T-helper 1 cell treated with Interleukin-12 subunit alpha and Interleukin-12 subunit beta and Interleukin-4 antibody, amounts not matched to agents 30 ng/mL and 1 ng/mL, for 36 hours (primary cell): Measurements from ENCODE around the gene NLGN1. TPM values are rescaled to one million over a fixed set of nuclear protein-coding genes. Genes with fewer than 3 reads are reported as not detected.

Experiments used
- intact Hi-C: fragments of 100-400 bp; cut with micrococcal nuclease; formaldehyde crosslinking; loops from one replicate; pipeline ENCODE4 v1.15.1; 2024
- total RNA-seq: library from RNA; stranded (reverse); gene quantifications from 2 replicates; pipeline ENCODE4 v1.2.3, GENCODE V29; 2022

Gene NLGN1
- total RNA-seq, 1 donor from 2014 or later: not detected

- intact Hi-C loops: no loop called here
These were observed 675.1 kb downstream of the NLGN1 start for GRCh38 chr3:174072675-174073074.

- intact Hi-C loops: no loop called here
These were observed 686.2 kb downstream of the NLGN1 start for GRCh38 chr3:174083706-174084105.

- intact Hi-C loops: no loop called here
These were observed 692.0 kb downstream of the NLGN1 start for GRCh38 chr3:174089592-174089991.

- intact Hi-C loops: no loop called here
These were observed 697.1 kb downstream of the NLGN1 start for GRCh38 chr3:174094669-174095068.

GRCh38 chr3:174097686-174098085 lies 700.1 kb downstream of the NLGN1 start:
- intact Hi-C loops: no loop called here

GRCh38 chr3:174098746-174099145 lies 701.2 kb downstream of the NLGN1 start:
- intact Hi-C loops: no loop called here

- intact Hi-C loops: no loop called here
These were observed 702.2 kb downstream of the NLGN1 start for GRCh38 chr3:174099724-174100123.

GRCh38 chr3:174100744-174101143 lies 703.2 kb downstream of the NLGN1 start:
- intact Hi-C loops: no loop called here

GRCh38 chr3:174101244-174101643 lies 703.7 kb downstream of the NLGN1 start:
- intact Hi-C loops: no loop called here

GRCh38 chr3:174102274-174102673 lies 704.7 kb downstream of the NLGN1 start:
- intact Hi-C loops: no loop called here

GRCh38 chr3:174102866-174103265 lies 705.3 kb downstream of the NLGN1 start:
- intact Hi-C loops: no loop called here

- intact Hi-C loops: no loop called here
These were observed 713.2 kb downstream of the NLGN1 start for GRCh38 chr3:174110761-174111160.

GRCh38 chr3:174111776-174112175 lies 714.2 kb downstream of the NLGN1 start:
- intact Hi-C loops: no loop called here

GRCh38 chr3:174116421-174116820 lies 718.9 kb downstream of the NLGN1 start:
- intact Hi-C loops: no loop called here

GRCh38 chr3:174120997-174121396 lies 723.5 kb downstream of the NLGN1 start:
- intact Hi-C loops: no loop called here

- intact Hi-C loops: no loop called here
These were observed 724.9 kb downstream of the NLGN1 start for GRCh38 chr3:174122411-174122810.

- intact Hi-C loops: no loop called here
These were observed 727.8 kb downstream of the NLGN1 start for GRCh38 chr3:174125267-174125824.

- intact Hi-C loops: no loop called here
These were observed 729.6 kb downstream of the NLGN1 start for GRCh38 chr3:174126990-174127758.

GRCh38 chr3:174132006-174132405 lies 734.5 kb downstream of the NLGN1 start:
- intact Hi-C loops: no loop called here

GRCh38 chr3:174132421-174133042 lies 735.0 kb downstream of the NLGN1 start:
- intact Hi-C loops: no loop called here

- intact Hi-C loops: no loop called here
These were observed 748.5 kb downstream of the NLGN1 start for GRCh38 chr3:174146008-174146407.

- intact Hi-C loops: no loop called here
These were observed 750.3 kb downstream of the NLGN1 start for GRCh38 chr3:174147798-174148197.

GRCh38 chr3:174153871-174154270 lies 756.3 kb downstream of the NLGN1 start:
- intact Hi-C loops: no loop called here
